ENCODE measurements around the gene TRIM10. TPM values are rescaled to one million over a fixed set of nuclear protein-coding genes. Genes with fewer than 3 reads are reported as not detected.
"Not testable (repeated sequence)": the region's sequence is repeated elsewhere in the genome, so short reads cannot be mapped to it uniquely, and the experiment has no call there.

The TRIM10 gene
- total RNA-seq, 4 donors from 2014 or later, result 0.08 TPM; not detected in 3

GRCh38 chr6:30121446-30122366, 39.3 kb downstream of the TRIM10 start:
- TF ChIP-seq CTCF (IDR thresholded peaks at IDR 0.05) (no peak), POLR2AphosphoS5 (IDR thresholded peaks at IDR 0.05) (no peak), POLR2A (IDR thresholded peaks at IDR 0.05) (no peak), EP300 (IDR thresholded peaks at IDR 0.05) (no peak)
- Histone ChIP-seq H3K27ac (no peak overlapping the region), H3K9me3 (no peaks in the 10 kb centered on the region), H3K4me3 (no peak overlapping the region), H3K4me1 (no peaks in the 10 kb centered on the region), H3K27me3 (peaks cover 64% of the 10 kb centered on the region), H3K36me3 (no peaks in the 10 kb centered on the region)
- 62 to 81% methylated on average over 8 to 10 of the region's 10 CpGs for WGBS, 2 donors (ENCODE audit: low coverage in 1 of 2)
- ATAC-seq, result no peak

- not testable (repeated sequence) for H3K9me3 ChIP-seq, H3K4me1 ChIP-seq, ATAC-seq, H3K27ac ChIP-seq, H3K36me3 ChIP-seq, H3K4me3 ChIP-seq
- 85 to 92% methylated on average over 2 to 5 of the region's 5 CpGs for WGBS, 2 donors (ENCODE audit: low coverage in 1 of 2)
- peaks cover 55% of the 10 kb centered on the region for H3K27me3 ChIP-seq
Measured at GRCh38 chr6:30118691-30119090, 42.3 kb downstream of the TRIM10 start.

- ATAC-seq, result no peak
- Histone ChIP-seq H3K27me3 (peaks cover 59% of the 10 kb centered on the region), H3K36me3 (no peaks in the 10 kb centered on the region), H3K27ac (no peak overlapping the region), H3K9me3 (no peaks in the 10 kb centered on the region), H3K4me3 (no peak overlapping the region), H3K4me1 (no peaks in the 10 kb centered on the region)
- 50 to 78% methylated on average over 1 to 4 of the region's 6 CpGs for WGBS, 2 donors (ENCODE audit: low coverage in 1 of 2)
- TF ChIP-seq POLR2A (IDR thresholded peaks at IDR 0.05), result no peak
Measured at GRCh38 chr6:30116724-30117123, 44.3 kb downstream of the TRIM10 start.

- TF ChIP-seq POLR2A (IDR thresholded peaks at IDR 0.05), result no peak
- TF ChIP-seq EP300 (IDR thresholded peaks at IDR 0.05), result no peak
- TF ChIP-seq CTCF (IDR thresholded peaks at IDR 0.05), result no peak
- no peak for TF ChIP-seq POLR2AphosphoS5 (IDR thresholded peaks at IDR 0.05)
- H3K4me3 ChIP-seq, result no peak overlapping the region
- no peak overlapping the region for H3K27ac ChIP-seq
- peaks cover 76% of the 10 kb centered on the region for H3K27me3 ChIP-seq
- 0 to 70% methylated on average over 1 of the region's 1 CpG for WGBS, 2 donors (ENCODE audit: low coverage in 1 of 2)
- H3K9me3 ChIP-seq, result no peaks in the 10 kb centered on the region
- no peaks in the 10 kb centered on the region for H3K36me3 ChIP-seq
- H3K4me1 ChIP-seq, result no peaks in the 10 kb centered on the region
- ATAC-seq, result no peak
Measured at GRCh38 chr6:30113841-30114240, 47.2 kb downstream of the TRIM10 start.

- H3K27me3 ChIP-seq, result peaks cover 83% of the 10 kb centered on the region
- H3K36me3 ChIP-seq, result no peaks in the 10 kb centered on the region
- no peaks in the 10 kb centered on the region for H3K4me1 ChIP-seq
- H3K9me3 ChIP-seq, result no peaks in the 10 kb centered on the region
- TF ChIP-seq POLR2A (IDR thresholded peaks at IDR 0.05), result no peak
- ATAC-seq, result no peak
- no peak within 1 kb of the TSS for H3K4me3 ChIP-seq
- no peak within 1 kb of the TSS for H3K27ac ChIP-seq
- 64 to 66% methylated on average over 3 of the region's 3 CpGs for WGBS, 2 donors (ENCODE audit: low coverage in 1 of 2)
Measured at GRCh38 chr6:30113003-30113759, 47.8 kb downstream of the TRIM10 start, which contains the start of gene TRIM31. TSS of gene TRIM31 (minus strand) at chr6:30113090. CDS start at chr6:30112805, 285 bp downstream.

- ATAC-seq, result no peak
- H3K27ac ChIP-seq, result no peak overlapping the region
- H3K9me3 ChIP-seq, result no peaks in the 10 kb centered on the region
- no peaks in the 10 kb centered on the region for H3K4me1 ChIP-seq
- 62 to 78% methylated on average over 6 to 7 of the region's 10 CpGs for WGBS, 2 donors (ENCODE audit: low coverage in 1 of 2)
- no peaks in the 10 kb centered on the region for H3K36me3 ChIP-seq
- TF ChIP-seq POLR2A (IDR thresholded peaks at IDR 0.05), result no peak
- TF ChIP-seq POLR2AphosphoS5 (IDR thresholded peaks at IDR 0.05), result no peak
- TF ChIP-seq EP300 (IDR thresholded peaks at IDR 0.05), result no peak
- no peak for TF ChIP-seq CTCF (IDR thresholded peaks at IDR 0.05)
- peaks cover 88% of the 10 kb centered on the region for H3K27me3 ChIP-seq
- no peak overlapping the region for H3K4me3 ChIP-seq
Measured at GRCh38 chr6:30112402-30112994, 48.5 kb downstream of the TRIM10 start.

Data from gastroesophageal sphincter (tissue), 4 donors.